GM10248 (cell line): ENCODE results near the gene ST6GALNAC3.

ENCODE experiments used
- CTCF ChIA-PET: fragments of 300-600 bp; sonication (Branson Sonifier 250); formaldehyde crosslinking; extraction: SDS; loops from one replicate; lab custom pipeline; 2021; ENCODE audit warnings: antibody characterized with exemption; lab: Yijun Ruan, JAX
- POLR2A ChIA-PET: fragments of 350-650 bp; sonication (Branson Sonifier 250); formaldehyde crosslinking; extraction: SDS; loops from one replicate; lab custom pipeline; 2020; ENCODE audit warnings: antibody characterized with exemption; lab: Yijun Ruan, JAX
- DNase-seq: peaks from one replicate; pipeline ENCODE4 v3.0.0; 2012; ENCODE audit errors: extremely low spot score
- CTCF ChIP-seq: IDR thresholded peaks from 2 replicates; pipeline ENCODE4 v1.5.1; 2012; ENCODE audit warnings: mild to moderate bottlenecking, low read depth; ENCODE audit errors: extremely low read depth, missing control alignments, control extremely low read depth

The ST6GALNAC3 gene

GRCh38 chr1:76503100-76503499, 428.6 kb downstream of the ST6GALNAC3 start:
- DNase-seq, result no peak
- CTCF ChIA-PET, result no interaction called here

GRCh38 chr1:76503736-76504135, 429.2 kb downstream of the ST6GALNAC3 start:
- ChIA-PET POLR2A (no interaction called here), CTCF (no interaction called here)
- TF ChIP-seq CTCF, result no peak
- no peak for DNase-seq

More at GRCh38 chr1:76503100-76503499, 428.6 kb downstream of the ST6GALNAC3 start:
- TF ChIP-seq CTCF, result no peak
- POLR2A ChIA-PET, result no interaction called here

GRCh38 chr1:76507376-76507775, 432.8 kb downstream of the ST6GALNAC3 start:
- POLR2A ChIA-PET, result no interaction called here
- CTCF ChIA-PET, result no interaction called here
- no peak for TF ChIP-seq CTCF
- DNase-seq, result no peak

GRCh38 chr1:76508871-76509270, 434.3 kb downstream of the ST6GALNAC3 start:
- TF ChIP-seq CTCF, result no peak
- ChIA-PET CTCF (interaction anchor here (1.5 kb wide), 1 partner anchor 10 kb away, joined by 8 read pairs; no protein-coding TSS in a partner anchor), POLR2A (no interaction called here)
- no peak for DNase-seq

GRCh38 chr1:76510672-76511557, 436.4 kb downstream of the ST6GALNAC3 start:
- no peak for TF ChIP-seq CTCF
- ChIA-PET CTCF (interaction anchor here (1.2 to 1.3 kb wide), 2 partner anchors 8 to 65 kb away, joined by 3 to 4 read pairs; no protein-coding TSS in a partner anchor), POLR2A (no interaction called here)
- no peak for DNase-seq

GRCh38 chr1:76511558-76512179, 437.1 kb downstream of the ST6GALNAC3 start:
- ChIA-PET CTCF (no interaction called here), POLR2A (no interaction called here)
- no peak for TF ChIP-seq CTCF
- no peak for DNase-seq
